CD4-positive, alpha-beta T cell treated with Interleukin-17A for 4 hours (primary cell): ENCODE data around the gene FGD5.

Source experiments
- DNase-seq: peaks from one replicate; pipeline ENCODE4 v3.0.0-alpha.2; 2020; ENCODE audit warnings: mixed read lengths

The FGD5 gene

DNA sequence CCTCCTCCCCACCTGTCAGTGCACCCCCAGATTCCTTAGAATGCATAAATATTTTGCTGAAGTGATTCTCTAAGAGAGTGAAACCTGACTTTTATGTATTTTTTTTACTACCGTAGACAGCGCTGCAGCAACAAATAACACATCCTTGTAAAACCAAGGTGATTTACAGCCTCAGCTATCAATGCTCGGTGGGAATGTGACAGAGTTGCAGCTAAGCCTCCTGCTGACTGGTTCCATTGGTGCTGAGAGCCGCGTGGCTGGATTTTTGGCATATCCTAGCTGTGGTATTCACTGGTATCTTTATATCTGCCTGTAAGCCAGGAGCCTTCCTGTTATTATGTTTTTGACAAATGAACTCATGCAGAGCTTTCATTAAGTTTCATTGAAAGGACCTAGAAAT is 11.0 kb downstream of the FGD5 start:
- DNase-seq, result no peak

DNA sequence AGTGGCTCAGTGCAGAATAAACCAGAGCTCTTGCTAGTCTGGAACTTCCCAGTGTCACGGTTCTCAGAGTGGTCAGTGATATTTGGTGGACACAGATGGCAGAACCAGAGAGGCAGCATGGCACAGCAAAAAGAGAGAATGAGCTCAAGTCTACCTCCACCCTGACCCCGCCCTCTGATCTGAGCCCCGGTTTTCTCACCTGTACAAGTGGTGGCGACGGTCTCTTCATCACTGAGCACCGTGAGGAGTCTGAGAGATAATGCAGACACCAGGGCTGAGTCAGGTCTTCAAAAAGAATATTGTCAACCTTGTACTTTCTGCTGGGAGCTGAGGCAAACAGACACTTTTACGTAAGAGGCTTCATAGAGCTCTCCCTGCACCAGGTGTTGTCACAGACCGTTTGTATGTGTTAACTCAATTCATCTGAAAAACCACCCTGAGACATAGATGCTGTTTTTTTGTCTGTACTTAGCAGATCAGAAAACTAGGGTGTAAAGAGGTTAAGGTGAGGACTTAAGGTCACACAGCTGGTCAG is 13.2 kb downstream of the FGD5 start:
- no peak for DNase-seq

DNA sequence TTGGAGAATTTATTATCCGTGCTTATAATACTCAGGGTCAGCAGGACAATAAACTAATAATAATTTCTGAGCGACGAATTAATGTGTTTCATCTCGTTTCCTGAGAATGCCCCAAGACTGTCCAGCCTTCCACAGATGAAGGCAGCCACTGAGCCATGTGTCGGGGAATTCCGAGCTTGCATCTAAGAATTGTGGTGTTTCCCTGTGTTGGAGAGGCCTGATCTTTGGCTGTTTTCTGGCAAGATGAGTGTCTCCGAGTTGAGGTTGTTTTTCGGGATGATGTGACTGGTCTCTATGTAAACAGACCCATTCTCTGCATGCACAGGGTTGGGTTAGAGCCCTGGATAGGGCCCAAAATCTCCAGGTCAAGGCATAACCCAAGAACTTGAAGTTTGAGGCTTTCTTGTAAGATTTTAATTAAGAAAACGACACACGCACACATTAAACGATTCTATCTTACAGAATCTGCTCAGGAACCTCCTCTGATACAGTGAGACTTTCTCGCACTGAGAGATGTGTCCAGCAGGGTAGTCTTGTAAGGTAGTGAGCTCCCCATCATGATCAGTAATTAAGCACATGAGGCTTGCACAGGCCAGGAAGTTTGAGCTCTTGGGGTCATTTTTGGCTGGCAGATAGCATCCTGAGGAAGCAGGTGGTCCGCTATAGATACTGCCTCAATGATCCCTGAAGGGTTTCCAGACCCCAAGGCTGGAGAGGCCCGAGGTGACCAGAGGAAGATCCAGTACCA is 14.4 kb downstream of the FGD5 start:
- DNase-seq, result no peak

DNA sequence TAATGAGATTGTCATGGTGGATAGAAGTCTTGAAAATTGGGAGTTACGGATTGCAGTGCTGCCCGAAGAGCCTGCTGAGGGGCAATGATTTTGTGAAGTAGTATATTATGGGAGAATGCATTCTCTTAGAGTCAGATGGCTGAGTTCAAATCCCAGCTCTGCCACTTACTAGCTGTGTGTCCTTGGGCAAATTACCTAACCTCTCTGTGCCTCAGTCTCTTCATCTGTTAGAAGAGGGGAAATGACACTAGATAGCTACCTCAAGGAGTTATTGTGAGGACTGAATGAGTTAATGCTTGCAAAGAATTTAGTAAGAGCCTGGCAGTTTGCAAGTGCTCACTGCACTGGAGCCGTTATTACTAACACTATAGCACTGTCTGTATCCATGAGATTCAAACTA is 15.4 kb downstream of the FGD5 start:
- DNase-seq, result no peak

DNA sequence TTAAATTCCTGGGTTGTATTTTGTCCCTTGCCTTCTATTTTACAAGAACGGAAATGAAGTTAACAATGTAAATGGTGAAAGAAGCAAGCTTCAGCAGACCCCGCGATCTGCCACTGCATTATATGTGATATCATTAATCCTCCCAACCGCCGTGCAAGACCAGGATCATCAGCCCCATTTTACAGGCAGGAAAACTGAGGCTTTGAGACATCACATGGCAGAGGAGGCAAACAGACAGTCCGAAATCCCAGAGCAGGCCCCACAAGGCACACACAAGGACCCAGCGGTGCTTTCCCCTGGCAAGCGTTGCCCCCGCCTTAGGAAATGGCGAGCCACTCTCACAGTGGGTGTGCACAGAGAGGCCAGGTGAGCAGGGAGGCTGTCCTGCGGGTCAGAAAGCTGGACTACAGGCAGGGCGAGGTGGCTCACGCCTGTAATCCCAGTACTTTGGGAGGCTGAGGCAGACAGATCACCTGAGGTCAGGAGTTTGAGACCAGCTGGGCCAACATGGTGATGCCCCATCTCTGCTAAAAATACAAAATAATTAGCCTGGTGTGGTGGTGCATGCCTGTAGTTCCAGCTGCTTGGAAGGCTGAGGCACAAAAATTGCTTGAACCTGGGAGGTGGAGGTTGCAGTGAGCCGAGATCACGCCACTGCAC is 16.2 kb downstream of the FGD5 start:
- DNase-seq, result no peak

DNA sequence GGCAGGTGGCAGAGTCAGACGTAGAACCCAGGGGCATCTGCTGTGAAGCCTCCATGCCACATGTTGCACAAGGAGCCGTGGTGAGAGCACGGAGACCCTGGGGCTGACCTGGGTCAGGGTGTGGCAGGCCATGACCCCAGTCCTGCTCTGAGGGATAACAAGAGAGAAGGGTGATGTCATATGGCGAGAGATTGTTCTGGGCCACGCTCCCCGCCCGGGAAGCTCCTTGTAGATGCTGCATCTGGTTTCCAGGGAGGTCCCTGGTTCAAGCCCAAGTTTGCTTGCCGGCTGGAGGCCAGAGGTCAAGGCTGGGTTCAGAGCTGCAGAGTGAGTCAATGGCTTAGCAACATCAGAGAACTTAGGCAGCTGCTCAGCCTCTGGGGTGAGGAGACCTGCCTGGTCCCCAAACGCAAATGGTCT is 17.3 kb downstream of the FGD5 start:
- no peak for DNase-seq

DNA sequence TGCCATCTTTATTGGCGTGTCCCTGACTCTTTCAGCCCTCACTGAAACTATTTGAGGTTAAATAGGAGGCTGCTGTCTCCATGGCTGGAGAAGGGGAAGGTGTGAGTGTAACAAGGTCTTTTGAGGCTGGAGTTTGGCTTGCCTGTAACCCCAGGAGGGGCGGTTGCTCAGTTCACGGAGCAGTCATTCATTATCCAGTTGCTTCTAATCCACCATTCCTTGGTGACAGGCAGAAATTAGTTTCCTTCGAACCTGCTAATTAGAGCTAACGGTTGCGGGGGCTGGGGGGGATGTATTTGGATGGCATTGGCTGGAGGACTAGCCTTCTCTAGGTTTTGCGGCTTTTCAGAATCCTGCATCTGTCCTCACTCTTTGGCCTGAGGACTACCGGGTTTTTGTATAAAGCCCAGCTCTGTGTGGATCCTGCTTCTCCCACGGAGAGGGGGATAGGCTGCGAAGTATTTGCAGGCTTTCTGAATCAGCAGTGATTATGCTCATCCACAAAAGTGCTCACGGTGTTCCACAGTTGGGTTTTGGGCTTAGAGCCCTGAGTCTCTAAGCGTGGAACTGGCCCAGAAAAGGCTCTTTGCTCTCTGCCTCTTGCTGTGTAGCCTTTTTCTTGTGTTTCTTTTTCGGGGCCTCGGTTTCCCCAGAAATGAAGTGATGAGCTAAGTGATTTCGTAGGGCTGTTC is 18.6 kb downstream of the FGD5 start:
- DNase-seq, result no peak

DNA sequence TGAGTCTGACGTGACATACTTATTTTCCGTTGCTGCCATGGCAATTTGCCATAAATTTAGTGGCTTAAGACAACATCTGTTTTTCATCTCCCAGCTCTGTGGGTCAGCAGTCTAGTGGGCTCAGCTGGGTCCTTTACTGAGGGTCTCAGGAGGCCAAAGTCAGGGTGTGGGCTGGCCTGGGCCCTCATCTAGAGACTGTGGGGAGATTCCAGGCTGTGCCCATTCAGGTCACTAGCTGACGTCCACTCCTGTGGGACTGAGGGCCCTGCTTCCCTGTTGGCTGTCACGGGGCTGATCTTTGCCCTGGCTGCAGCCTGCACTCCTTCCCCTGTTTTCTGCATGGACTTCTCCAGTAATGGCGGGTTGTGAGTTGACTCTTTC is 19.1 kb downstream of the FGD5 start:
- DNase-seq, result no peak

DNA sequence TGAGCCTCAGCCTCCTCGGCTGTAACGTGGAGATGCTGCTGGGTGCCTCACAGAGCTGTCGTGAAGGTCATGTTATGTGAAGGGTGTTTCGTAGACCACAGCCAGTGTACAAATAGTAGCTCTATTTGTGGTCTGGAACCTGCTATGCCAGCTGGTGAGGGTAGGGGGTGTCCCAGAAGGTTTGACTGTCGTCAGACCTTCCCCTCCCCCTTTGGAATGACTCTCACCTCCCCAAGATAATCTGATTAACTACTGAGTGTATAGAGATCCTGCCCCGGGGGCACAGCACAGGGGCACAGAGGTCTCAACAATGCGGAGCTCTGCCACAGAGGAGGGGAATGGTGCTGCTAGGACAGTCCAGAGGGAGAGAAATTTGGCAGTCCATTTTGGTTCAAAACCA is 20.5 kb downstream of the FGD5 start:
- no peak for DNase-seq

DNA sequence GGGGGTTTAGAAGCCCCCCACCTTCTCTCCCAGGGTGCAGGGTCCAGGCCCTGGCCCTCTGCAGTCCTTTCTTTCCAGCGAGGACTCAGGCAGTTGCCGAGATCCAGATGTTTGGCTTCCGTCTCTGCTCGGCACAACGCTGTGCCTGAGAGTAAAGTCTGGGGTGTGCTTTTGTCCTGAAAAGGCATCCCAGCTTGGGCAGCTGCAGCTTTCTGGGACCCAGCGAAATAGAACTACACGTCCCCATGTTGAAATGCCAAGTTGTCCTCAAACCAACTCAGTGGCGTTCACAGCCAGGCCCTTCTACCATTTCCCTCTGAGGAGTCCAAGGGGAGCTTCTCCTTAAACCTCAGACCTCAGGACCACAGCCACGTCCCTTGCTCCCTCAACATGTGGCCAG is 23.1 kb downstream of the FGD5 start:
- no peak for DNase-seq

DNA sequence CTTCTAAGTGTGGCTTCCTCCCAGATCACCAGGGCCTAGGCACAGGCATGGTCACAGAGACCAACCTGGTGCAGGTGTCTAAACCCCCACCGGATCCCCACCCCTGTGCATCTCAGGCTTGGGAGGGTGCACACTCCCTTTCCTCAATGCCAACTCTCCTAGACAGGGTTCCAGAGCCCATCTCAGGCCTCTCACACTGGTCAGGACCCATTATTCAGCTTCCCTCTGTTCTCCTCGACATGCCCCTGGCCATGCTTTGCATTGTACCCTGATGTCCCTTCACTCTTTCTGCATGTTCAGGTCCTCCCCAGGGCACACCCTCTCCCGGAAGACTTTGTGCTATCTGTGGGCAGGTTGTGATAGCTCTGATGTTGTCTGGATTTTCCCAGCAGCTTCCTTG is 23.5 kb downstream of the FGD5 start:
- DNase-seq, result no peak

DNA sequence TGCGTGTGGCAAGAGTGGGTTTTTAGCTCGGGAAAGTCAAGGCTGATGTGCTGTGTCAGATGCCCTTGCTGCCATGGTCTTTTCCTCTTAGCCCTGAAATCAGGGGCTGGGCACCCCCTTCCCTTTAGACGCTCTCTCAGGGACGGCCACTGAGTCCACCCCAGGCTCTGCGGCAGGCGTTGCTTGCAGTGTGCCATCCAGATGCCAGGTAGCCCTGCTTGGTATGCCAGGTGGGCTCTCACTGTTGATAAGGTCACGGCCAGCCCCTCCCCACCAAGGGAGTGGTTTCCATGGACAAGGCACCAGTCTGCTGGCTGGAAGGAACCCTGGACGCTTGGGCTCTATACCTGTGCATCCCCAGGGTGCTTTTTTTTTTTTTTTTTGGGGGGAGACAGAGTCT is 24.6 kb downstream of the FGD5 start:
- DNase-seq, result no peak

DNA sequence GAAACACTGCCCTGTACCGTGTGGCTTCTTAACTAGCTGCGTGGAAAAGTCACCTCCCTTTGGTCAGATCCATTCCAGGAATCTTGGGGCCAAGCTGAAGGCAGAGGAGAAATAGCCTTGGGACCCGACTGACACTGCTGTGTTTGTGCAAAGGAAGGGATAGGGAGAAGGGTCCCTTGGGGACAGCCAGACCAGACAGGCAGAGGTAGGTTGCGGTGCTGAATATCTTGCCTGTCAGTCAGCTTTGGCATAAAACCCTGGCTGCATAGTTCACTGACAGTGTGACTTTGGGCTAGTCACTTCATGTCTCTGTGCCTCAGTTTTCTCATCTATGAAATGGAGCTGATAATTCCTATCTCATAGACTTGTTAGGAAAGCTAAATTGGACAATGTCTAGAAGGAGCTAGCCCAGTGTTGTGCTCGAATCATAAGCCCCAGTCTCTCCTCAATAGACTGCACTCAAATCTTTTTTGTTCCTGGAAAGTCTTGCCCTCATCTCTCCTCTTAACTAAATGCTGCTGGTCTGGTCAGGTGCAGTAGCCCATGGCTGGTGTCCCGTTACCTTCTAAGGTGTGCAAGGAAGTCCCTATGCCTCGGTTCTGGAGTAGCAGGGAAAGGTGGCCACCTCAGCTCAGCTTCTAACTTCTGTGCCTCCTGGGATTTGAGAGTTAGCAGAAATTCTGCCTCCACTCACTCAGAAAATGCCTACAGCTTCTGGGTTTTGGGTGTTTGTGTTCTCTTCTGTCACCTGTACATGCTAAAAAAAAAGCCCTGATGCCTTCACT is 25.8 kb downstream of the FGD5 start:
- DNase-seq, result no peak

DNA sequence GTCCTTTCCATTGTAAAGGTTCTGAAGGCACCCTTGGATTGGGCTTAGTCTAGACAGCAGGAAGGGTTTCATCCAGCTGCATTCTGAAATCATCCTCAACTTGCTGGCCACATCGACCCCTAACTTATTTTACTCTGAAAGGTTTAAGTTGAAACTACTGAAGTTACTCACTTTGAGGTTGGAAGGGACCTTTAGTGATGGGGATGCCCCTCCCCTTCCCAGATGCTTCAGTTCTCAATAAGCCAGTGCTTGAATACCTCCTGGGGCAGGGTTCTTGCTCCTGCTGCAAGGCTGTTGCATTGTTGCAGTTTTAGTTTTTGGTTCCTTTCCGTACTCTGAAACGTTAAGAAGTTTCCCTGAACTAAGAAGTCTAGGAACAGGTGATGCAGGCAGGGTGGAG is 26.4 kb downstream of the FGD5 start:
- DNase-seq, result no peak

DNA sequence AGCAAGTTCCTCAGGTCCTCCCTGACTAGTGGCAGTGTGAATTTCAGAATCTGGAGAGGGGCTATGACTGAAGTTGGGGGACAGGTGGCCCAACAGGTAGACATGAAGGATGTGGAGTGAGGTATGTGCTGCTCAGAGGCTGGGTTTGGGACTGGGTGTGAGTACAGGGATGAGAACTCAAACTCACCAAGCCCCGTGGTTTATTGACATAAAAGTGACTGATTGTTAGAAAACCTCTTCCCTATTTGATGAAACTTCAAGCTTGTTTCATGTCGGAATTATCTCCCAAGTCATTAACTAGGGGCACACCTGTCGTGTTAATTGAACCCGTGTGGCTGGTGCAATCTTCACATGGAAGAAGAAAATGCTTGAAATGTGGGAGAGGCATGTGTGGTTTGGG is 27.1 kb downstream of the FGD5 start:
- DNase-seq, result no peak

DNA sequence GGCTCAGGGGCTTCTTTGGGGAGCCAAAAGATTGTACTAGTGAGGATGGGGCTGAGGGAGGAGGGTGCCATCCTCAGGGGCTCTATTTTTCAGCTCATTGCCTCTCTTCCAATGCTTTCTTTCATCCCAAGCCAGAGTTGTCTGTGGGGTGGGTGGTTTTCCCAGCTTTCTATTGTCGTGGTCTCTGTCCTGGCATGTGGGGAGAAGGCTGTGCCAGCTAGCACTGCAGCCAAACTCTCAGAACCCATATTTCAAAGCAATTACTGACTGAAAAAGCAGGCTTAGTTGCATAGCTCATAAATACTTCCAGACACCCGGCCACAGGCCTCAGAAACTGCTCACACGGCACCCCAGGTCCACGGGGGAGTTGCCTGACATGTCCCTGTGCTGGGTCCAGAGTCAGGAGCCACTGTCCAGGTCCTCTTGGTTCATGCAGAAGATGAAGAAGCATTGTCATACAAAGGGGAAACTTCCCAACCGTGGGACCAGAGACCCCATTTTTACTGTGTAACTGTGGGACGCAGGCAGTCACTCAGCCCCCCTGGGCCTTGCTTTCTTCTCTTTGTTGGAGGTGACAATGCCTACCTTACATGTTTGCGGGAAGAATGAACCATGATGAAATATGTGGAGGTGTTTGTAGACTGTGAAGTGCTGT is 27.6 kb downstream of the FGD5 start:
- DNase-seq, result no peak

DNA sequence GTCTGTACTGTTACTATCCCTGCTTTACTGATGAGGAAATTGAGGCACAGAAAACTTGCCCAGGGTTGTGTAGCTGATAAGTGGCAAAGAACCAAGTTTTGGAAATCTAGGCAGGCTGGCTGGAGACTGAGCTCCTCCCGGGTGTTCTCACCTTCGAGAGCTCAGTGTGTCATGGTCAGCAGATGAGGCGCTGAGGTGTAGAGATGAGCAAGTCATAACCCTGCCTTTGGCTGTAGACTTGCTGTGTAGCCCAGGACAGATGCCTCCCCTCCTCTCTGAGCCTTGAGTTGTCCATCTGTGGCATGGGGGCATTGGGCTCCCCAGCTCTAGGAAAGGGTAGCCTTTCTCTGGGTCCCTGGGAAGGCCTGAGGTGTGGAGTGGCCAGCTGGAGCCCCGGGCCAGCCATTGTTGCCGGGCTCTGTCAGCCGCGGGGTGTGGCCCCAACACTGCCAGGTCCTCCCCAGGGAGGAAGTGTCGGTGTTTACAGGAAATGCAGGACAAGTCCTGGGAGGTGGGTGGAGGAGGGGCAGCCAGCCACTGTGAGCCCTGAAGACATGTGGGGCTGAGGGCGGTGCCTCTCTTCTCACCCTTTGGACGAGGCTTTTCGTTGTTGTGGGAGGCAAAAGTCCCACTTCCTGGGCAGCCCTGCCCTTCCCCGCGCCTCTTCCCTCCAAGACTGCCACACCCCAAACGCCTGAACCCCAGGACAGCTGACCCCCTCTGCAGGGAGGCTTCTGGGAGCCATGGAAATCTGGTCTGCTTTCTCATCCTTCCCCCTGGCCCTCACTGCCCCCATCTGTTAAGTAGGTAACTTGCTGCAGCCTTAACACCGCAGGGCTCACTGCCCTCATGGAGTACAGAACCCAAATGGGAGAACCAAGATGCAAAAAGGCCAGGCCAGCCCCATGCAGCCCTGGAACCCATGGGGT is 29.1 kb downstream of the FGD5 start:
- peak; percentile 11 for DNase-seq

DNA sequence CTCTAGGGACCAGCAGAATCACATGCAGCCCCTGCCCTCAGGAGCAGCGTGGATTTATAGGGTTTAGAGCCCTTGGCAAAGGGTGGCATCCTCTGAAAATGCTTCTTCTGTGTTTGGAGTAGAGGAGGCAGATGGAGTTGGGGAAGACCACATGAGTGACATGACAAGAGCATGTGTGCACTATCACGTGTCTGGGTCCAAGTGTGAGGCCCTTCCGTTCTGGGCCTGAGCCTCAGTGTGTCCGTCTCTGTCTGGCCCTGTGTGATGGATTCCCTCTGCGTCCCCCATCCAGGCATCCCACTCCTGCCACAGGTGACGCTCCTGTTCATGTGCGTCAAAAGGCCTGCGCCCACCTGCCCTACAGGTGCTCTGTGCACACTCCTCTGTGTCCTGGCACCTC is 30.1 kb downstream of the FGD5 start:
- no peak for DNase-seq

DNA sequence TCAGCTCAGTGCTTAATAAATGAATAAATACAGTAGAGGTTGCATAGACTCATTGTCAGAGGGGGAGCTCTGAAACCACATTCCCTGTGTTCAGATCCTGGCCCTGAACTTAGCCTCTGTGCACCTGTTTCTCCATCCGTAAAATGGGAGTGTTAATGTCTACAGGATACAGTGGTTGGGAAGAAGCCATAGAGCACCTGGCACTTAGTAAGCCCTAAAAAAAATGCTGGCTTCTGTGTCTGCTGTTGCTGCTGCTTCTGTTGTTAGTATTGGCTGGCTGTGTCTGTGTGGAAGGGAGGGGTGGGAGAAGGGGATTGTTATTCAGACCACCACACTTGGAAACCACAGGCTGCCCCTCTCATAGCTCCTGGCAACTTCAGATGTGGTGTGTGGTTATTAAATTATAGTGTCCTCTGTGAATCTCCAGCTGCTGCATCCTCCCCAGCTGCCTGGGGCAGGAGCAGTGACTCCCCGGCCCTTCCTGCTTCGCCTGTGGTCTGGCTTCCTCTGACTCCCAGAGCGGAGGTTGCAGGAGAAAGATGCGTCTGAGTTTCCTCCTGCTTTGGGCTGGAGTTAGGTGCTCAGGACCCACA is 31.0 kb downstream of the FGD5 start:
- no peak for DNase-seq

DNA sequence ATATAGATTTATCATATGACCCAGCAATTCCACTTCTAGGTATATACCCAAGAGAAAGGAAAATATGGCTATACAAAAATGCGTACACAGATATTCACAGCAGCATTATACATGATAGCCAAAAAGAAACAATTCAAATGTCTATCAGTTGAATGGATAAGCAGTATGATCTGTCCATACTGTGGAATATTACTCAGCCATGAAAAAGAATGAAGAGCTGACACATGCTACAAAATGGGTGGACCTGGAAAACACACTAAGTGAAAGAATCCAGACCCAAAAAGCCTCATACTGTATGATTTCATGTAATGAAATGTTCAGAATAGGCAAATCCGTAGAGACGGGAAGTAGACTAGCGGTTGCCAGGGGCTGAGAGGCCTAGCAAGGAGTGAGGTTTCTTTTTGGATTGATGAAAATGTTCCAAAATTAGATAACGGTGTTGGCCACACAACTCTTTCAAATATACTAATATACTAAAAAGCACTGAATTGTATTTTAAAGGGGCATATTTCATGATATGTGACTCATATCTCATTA is 33.4 kb downstream of the FGD5 start:
- no peak for DNase-seq

DNA sequence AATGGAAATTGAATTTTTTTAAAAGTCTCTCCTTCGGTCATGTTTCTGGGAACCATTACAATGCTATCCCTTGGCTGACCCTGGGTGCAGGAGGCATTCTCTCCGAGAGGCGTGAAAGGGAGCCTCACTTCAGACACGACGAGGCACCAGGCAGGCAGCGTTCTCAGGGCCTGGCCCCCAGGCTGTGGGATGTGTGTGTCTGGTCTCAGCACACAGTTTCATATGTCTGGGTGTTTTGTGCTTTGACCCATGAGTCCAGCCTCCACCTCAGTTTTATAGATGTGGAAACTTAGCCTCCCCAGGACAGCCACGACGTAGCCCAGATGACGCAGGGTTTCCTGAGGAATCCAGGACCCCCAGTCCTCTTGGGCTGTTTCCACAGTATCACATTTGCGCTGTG is 34.0 kb downstream of the FGD5 start:
- DNase-seq, result no peak
